Endodermal cell (in vitro differentiated cells): ENCODE data around the gene EYS. TPM values are rescaled to one million over a fixed set of nuclear protein-coding genes. Genes with fewer than 3 reads are reported as not detected.

Experiments
- DNase-seq: peaks from one replicate; pipeline ENCODE4 v3.0.0-alpha.2; 2017
- H3K27ac ChIP-seq: 2 replicates; pipeline ENCODE4 v1.5.1; 2013; ENCODE audit warnings: mild to moderate bottlenecking, low read depth, low read length, moderate library complexity
- H3K27me3 ChIP-seq: 2 replicates; pipeline ENCODE4 v1.6.1; 2013; ENCODE audit warnings: mild to moderate bottlenecking, low read length, moderate library complexity; ENCODE audit not compliant: insufficient read depth, control insufficient read depth, poor library complexity, severe bottlenecking
- H3K36me3 ChIP-seq: 2 replicates; pipeline ENCODE4 v1.7.0; 2013; ENCODE audit warnings: mild to moderate bottlenecking, low read length, moderate library complexity; ENCODE audit not compliant: control insufficient read depth, insufficient read depth
- H3K4me1 ChIP-seq: one replicate; pipeline ENCODE4 v1.7.0; 2013; ENCODE audit warnings: low read length; ENCODE audit not compliant: control insufficient read depth, insufficient read depth
- H3K4me3 ChIP-seq: 2 replicates; pipeline ENCODE4 v1.5.1; 2013; ENCODE audit warnings: mild to moderate bottlenecking, low read length, moderate library complexity
- H3K9ac ChIP-seq: 2 replicates; pipeline ENCODE4 v1.6.1; 2013; ENCODE audit warnings: mild to moderate bottlenecking, low read length, moderate library complexity; ENCODE audit not compliant: poor library complexity, severe bottlenecking; ENCODE audit errors: extremely low read depth
- H3K9me3 ChIP-seq: 2 replicates; pipeline ENCODE4 v1.6.1; 2013; ENCODE audit warnings: mild to moderate bottlenecking, low read length, moderate library complexity; ENCODE audit not compliant: control insufficient read depth
- H3K27ac Mint-ChIP-seq: 2 replicates; pipeline ENCODE4 v1.8.0; 2020; ENCODE audit warnings: mixed read lengths
- H3K27me3 Mint-ChIP-seq: 2 replicates; pipeline ENCODE4 v1.8.0; 2021; ENCODE audit warnings: mild to moderate bottlenecking, mixed read lengths; ENCODE audit not compliant: insufficient read depth
- H3K36me3 Mint-ChIP-seq: 2 replicates; pipeline ENCODE4 v1.8.0; 2020; ENCODE audit warnings: low read depth, mixed read lengths
- H3K4me1 Mint-ChIP-seq: 2 replicates; pipeline ENCODE4 v1.8.0; 2020; ENCODE audit warnings: mixed read lengths
- H3K4me3 Mint-ChIP-seq: 2 replicates; pipeline ENCODE4 v1.8.0; 2020; ENCODE audit warnings: mild to moderate bottlenecking, moderate library complexity, mixed read lengths
- H3K9me3 Mint-ChIP-seq: 2 replicates; pipeline ENCODE4 v1.8.0; 2020; ENCODE audit warnings: mild to moderate bottlenecking, mixed read lengths
- WGBS, 2 experiments: methylation state at CpG; one replicate each; pipeline versions ENCODE4 v1.1.5 to v1.1.7; 2013; ENCODE audit warnings: missing lambda C conversion rate in 2 of 2, mixed read lengths in 1 of 2; ENCODE audit not compliant: insufficient coverage in 1 of 2, insufficient read length in 1 of 2; 5-methylcytosine and 5-hydroxymethylcytosine counted together
- total RNA-seq, 2 donors: library from RNA; stranded (reverse); fragmentation: NEBNext Ultra II Directional in 1 of 2; extraction: Animal tissue kit (Norgen Biotek cat#: 25700) in 1 of 2; gene quantifications; 2 replicates in 1 of 2; 3 replicates in 1 of 2; pipeline ENCODE4 v1.2.1, GENCODE V29; 2021
- TF ChIP-seq, protein P1 (sequence below): fragments of 200-600 bp; sonication (generic); conservative IDR thresholded peaks from 2 replicates; pipeline ENCODE4 v1.5.0; 2021; ENCODE audit warnings: antibody characterized with exemption, mild to moderate bottlenecking

EYS gene
- total RNA-seq, 2 donors from 2014 or later = 0.31 to 0.70 TPM

DNA sequence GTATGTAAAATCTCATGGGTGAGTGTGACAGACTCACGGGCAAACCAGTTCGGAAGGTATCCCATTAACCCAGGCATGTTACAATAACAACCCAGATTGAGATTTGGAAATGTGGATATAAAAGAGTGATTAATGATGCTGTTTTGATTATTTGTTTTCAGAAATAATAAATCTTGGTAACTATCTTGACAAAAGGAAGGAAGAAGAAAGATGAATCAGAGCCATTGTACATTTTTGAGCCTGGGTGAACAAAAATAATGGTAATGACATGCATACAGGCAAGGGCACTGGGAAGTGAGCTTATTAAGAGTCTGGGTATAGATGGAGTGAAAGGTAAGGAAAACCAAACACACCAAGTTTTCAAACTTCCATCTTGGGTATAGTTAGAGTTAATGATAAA lies 1209.4 kb downstream of the EYS start:
- Mint-ChIP-seq H3K4me3 (no peak overlapping the region), H3K27ac (no peak overlapping the region), H3K9me3 (no peaks in the 10 kb centered on the region), H3K4me1 (no peaks in the 10 kb centered on the region), H3K36me3 (no peaks in the 10 kb centered on the region), H3K27me3 (peaks cover 2% of the 10 kb centered on the region)
- no peak overlapping the region for H3K9ac ChIP-seq
- H3K27ac ChIP-seq = no peak overlapping the region
- no peak overlapping the region for H3K4me3 ChIP-seq
- 82 to 100% methylated on average over 2 of the region's 2 CpGs for WGBS, 2 experiments
- no peaks in the 10 kb centered on the region for H3K9me3 ChIP-seq
- no peak for DNase-seq
- H3K36me3 ChIP-seq = no peaks in the 10 kb centered on the region
- TF ChIP-seq, protein P1, sequence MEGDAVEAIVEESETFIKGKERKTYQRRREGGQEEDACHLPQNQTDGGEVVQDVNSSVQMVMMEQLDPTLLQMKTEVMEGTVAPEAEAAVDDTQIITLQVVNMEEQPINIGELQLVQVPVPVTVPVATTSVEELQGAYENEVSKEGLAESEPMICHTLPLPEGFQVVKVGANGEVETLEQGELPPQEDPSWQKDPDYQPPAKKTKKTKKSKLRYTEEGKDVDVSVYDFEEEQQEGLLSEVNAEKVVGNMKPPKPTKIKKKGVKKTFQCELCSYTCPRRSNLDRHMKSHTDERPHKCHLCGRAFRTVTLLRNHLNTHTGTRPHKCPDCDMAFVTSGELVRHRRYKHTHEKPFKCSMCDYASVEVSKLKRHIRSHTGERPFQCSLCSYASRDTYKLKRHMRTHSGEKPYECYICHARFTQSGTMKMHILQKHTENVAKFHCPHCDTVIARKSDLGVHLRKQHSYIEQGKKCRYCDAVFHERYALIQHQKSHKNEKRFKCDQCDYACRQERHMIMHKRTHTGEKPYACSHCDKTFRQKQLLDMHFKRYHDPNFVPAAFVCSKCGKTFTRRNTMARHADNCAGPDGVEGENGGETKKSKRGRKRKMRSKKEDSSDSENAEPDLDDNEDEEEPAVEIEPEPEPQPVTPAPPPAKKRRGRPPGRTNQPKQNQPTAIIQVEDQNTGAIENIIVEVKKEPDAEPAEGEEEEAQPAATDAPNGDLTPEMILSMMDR = no peak
- no peaks in the 10 kb centered on the region for H3K4me1 ChIP-seq
- no peaks in the 10 kb centered on the region for H3K27me3 ChIP-seq

DNA sequence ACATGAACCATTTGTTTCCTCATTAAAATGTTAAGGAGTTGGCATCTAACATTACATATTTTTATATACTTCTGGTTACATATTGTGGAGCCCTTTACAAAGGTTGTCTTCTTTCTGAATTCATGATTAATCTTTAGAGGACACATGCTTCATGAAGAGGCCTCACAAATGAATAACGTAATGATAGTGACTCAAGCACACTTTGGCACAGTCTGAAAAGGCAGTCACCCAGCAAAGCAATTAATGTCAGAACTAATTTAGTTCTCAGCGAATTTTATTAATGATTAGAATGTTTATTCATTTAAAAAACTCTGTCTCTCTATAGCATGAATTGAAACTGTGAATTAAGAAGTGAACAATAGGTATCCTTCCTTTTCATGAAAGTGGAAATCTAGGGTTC lies 1217.3 kb downstream of the EYS start:
- Histone ChIP-seq H3K9ac (no peak overlapping the region), H3K9me3 (no peaks in the 10 kb centered on the region), H3K36me3 (no peaks in the 10 kb centered on the region), H3K4me1 (no peaks in the 10 kb centered on the region), H3K27ac (no peak overlapping the region), H3K27me3 (no peaks in the 10 kb centered on the region), H3K4me3 (no peak overlapping the region)
- WGBS, 2 experiments = 83% methylated on average over 2 of the region's 2 CpGs; no CpG with 5 or more reads in 1 of the 2 experiments
- peaks cover 4% of the 10 kb centered on the region for H3K27me3 Mint-ChIP-seq
- TF ChIP-seq, protein P1 = no peak
- H3K4me1 Mint-ChIP-seq = no peaks in the 10 kb centered on the region
- no peaks in the 10 kb centered on the region for H3K36me3 Mint-ChIP-seq
- H3K27ac Mint-ChIP-seq = no peak overlapping the region
- H3K9me3 Mint-ChIP-seq = no peaks in the 10 kb centered on the region
- no peak for DNase-seq
- H3K4me3 Mint-ChIP-seq = no peak overlapping the region

DNA sequence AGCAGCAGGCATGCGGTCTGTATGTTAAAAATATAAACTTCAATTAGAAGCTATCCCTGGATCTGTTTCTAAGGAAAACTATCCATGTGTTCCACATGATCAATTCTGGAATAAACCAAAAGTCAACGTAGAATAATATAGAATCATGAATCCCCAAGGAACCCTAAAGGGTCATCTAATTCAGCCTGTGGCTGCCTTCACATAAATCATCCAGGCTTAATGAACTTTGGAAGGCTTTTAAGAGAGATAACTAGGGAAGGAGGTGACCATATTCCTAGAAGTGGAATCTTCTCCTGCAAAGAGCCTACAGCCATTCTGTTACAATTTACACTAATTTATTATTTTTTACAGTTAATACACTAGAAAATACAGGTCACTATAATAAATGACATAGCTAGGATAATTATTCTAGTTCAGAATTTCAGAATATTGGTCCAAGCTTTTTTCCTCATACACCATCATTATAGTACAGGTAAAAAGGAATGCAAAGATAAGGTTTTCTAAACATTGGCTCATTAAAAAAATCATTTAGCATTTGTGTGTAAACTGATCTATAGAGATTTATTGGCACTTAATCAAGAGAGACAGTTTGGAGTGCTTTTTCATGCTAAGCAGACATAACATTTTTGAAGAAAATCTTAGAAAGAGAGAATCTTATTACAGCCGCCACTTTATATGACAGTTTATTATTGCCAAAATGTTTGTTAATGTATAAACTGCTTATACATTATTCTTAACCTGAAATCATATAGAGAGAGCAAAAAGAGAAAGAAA lies 1220.3 kb downstream of the EYS start:
- DNase-seq = no peak
- H3K4me3 Mint-ChIP-seq = no peak overlapping the region
- H3K4me1 ChIP-seq = no peaks in the 10 kb centered on the region
- H3K4me3 ChIP-seq = no peak overlapping the region
- no peaks in the 10 kb centered on the region for H3K9me3 Mint-ChIP-seq
- no peaks in the 10 kb centered on the region for H3K27me3 ChIP-seq
- H3K27ac Mint-ChIP-seq = no peak overlapping the region
- no peak overlapping the region for H3K9ac ChIP-seq
- H3K27ac ChIP-seq = no peak overlapping the region
- no peaks in the 10 kb centered on the region for H3K4me1 Mint-ChIP-seq
- no peaks in the 10 kb centered on the region for H3K36me3 Mint-ChIP-seq
- H3K36me3 ChIP-seq = no peaks in the 10 kb centered on the region
- 88 to 93% methylated on average over 1 to 2 of the region's 3 CpGs for WGBS, 2 experiments
- H3K27me3 Mint-ChIP-seq = no peaks in the 10 kb centered on the region
- H3K9me3 ChIP-seq = no peaks in the 10 kb centered on the region
- TF ChIP-seq, protein P1 = no peak
